Osteoblast (primary cell): ENCODE measurements around the gene SAA1. TPM values are rescaled to one million over a fixed set of nuclear protein-coding genes. Genes with fewer than 3 reads are reported as not detected.
A peak's percentile ranks its signal among the peaks of the same experiment; 100 is the strongest.

ENCODE experiments used
- DNase-seq: peaks from one replicate; pipeline ENCODE4 v3.0.0; 2011; ENCODE audit warnings: low spot score, mixed read lengths; ENCODE audit not compliant: insufficient read length; ENCODE audit errors: missing footprints
- H2AFZ ChIP-seq: 2 replicates; pipeline ENCODE4 v1.6.0; 2011; ENCODE audit warnings: mild to moderate bottlenecking, low read length
- H3K27ac ChIP-seq: 2 replicates; pipeline ENCODE4 v1.5.1; 2011; ENCODE audit warnings: mild to moderate bottlenecking, low read depth, low read length, moderate library complexity
- H3K27me3 ChIP-seq: 2 replicates; pipeline ENCODE4 v1.6.0; 2012; ENCODE audit warnings: mild to moderate bottlenecking, control low read depth, inconsistent platforms, low read length, moderate library complexity; ENCODE audit not compliant: insufficient read depth
- H3K36me3 ChIP-seq: 2 replicates; pipeline ENCODE4 v1.5.1; 2011; ENCODE audit warnings: mild to moderate bottlenecking, low read length, control low read depth, moderate library complexity; ENCODE audit not compliant: insufficient read depth
- H3K4me1 ChIP-seq: 2 replicates; pipeline ENCODE4 v1.5.1; 2011; ENCODE audit warnings: mild to moderate bottlenecking, low read length, control low read depth, moderate library complexity; ENCODE audit not compliant: insufficient read depth
- H3K4me2 ChIP-seq: 2 replicates; pipeline ENCODE4 v1.6.0; 2011; ENCODE audit warnings: mild to moderate bottlenecking, low read length; ENCODE audit not compliant: insufficient read depth
- H3K4me3 ChIP-seq: fragments of 200-600 bp; sonication (generic); 3 replicates; pipeline ENCODE4 v1.5.1; 2012; ENCODE audit warnings: mild to moderate bottlenecking, low read length, inconsistent platforms; ENCODE audit not compliant: insufficient read depth
- H3K79me2 ChIP-seq: 2 replicates; pipeline ENCODE4 v1.6.0; 2012; ENCODE audit warnings: mild to moderate bottlenecking, low read length, control low read depth, inconsistent platforms; ENCODE audit not compliant: insufficient read depth
- H3K9me3 ChIP-seq: 2 replicates; pipeline ENCODE4 v1.5.1; 2011; ENCODE audit warnings: low read depth, low read length, control low read depth
- H4K20me1 ChIP-seq: 2 replicates; pipeline ENCODE4 v1.6.0; 2012; ENCODE audit warnings: mild to moderate bottlenecking, low read length, control low read depth; ENCODE audit not compliant: insufficient read depth
- total RNA-seq: library from RNA; depleted of rRNA; stranded (reverse); fragments of >200 nt; gene quantifications from 2 replicates; pipeline ENCODE4 v1.2.3, GENCODE V29; 2012
- TF ChIP-seq, protein P1 (sequence below): IDR thresholded peaks from 2 replicates; pipeline ENCODE4 v1.5.1; 2011; ENCODE audit warnings: mild to moderate bottlenecking, low read depth, low read length, moderate library complexity; ENCODE audit errors: extremely low read depth

Gene SAA1
- total RNA-seq, 1 donor, result not detected

DNA sequence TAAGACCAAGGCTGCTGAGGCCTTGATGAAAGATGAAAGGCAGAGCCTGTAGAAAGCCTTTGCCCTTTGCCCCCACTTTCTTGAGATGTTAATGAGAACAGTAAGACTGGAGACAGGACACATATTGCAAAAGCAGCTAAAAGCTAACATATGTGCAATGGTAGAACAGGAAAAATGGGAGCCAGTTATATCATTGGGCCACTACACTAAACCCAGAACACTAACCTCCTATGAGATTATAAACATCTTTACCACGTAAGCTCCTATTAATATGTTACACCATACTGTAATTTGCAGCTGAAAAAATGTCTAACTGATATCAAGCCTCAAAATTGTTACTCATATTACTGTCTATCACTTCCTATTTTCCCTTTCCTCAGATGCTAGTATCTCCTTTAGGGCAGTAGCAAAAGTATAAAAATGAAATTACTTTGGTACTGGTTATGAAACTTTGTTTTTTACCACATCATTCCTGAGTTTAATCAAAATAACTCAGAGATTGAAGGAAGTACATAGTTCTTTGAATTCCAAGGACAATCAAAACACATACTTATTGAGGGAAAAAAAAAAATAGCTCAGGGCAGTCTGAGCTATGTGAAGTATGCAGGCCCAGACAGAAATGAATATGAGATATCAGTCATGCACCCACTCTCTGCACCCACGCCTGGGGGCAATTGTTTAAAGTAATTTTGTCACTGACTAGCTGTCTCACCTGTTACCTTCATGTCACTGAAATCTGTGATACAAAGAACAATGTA, 46.8 kb downstream of the SAA1 start:
- Histone ChIP-seq H3K4me1 (peaks cover 28% of the 10 kb centered on the region), H3K27me3 (no peaks in the 10 kb centered on the region), H4K20me1 (no peaks in the 10 kb centered on the region), H3K27ac (peak overlapping the region; percentile 89), H3K36me3 (peaks cover 27% of the 10 kb centered on the region), H2AFZ (peak overlapping the region; percentile 40), H3K4me2 (peak overlapping the region; percentile 71), H3K4me3 (peak overlapping the region; percentile 36), H3K79me2 (peaks cover 33% of the 10 kb centered on the region), H3K9me3 (no peaks in the 10 kb centered on the region)
- TF ChIP-seq, protein P1, sequence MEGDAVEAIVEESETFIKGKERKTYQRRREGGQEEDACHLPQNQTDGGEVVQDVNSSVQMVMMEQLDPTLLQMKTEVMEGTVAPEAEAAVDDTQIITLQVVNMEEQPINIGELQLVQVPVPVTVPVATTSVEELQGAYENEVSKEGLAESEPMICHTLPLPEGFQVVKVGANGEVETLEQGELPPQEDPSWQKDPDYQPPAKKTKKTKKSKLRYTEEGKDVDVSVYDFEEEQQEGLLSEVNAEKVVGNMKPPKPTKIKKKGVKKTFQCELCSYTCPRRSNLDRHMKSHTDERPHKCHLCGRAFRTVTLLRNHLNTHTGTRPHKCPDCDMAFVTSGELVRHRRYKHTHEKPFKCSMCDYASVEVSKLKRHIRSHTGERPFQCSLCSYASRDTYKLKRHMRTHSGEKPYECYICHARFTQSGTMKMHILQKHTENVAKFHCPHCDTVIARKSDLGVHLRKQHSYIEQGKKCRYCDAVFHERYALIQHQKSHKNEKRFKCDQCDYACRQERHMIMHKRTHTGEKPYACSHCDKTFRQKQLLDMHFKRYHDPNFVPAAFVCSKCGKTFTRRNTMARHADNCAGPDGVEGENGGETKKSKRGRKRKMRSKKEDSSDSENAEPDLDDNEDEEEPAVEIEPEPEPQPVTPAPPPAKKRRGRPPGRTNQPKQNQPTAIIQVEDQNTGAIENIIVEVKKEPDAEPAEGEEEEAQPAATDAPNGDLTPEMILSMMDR, result no peak
- peak; percentile 54 for DNase-seq

DNA sequence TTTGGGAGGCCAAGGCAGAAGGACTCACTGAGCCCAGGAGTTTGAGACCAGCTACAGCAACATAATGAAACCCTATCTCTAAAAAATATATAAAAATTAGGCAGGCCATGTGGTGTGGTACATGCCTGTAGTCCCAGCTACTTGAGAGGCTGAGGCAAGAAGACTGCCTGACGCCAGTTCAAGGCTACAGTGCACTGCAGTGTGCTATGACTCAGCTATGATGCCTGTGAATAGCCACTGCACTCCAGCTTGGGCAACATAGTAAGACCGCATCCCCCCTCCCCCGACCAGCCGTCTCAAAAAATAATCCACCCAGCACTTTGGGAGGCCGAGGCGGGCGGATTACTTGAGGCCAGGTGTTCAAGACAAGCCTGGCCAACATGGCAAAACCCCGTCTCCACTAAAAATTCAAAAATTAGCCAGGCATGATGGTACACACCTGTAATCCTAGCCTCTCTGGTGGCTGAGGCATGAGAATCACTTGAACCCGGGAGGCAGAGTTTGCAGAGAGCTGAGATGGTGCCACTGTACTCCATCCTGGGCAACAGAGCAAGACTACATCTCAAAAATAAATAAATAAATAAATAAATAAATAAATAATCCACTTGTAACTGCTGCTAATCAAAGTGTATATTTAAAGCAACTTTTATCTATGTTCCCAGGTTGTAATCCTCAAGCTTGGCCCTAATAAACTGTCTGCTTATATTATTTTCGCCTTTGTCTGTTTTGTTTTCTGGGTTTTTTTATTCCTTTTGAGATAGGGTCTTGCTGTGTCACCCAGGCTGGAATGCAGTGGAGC, 48.1 kb downstream of the SAA1 start:
- TF ChIP-seq, protein P1, result no peak

DNA sequence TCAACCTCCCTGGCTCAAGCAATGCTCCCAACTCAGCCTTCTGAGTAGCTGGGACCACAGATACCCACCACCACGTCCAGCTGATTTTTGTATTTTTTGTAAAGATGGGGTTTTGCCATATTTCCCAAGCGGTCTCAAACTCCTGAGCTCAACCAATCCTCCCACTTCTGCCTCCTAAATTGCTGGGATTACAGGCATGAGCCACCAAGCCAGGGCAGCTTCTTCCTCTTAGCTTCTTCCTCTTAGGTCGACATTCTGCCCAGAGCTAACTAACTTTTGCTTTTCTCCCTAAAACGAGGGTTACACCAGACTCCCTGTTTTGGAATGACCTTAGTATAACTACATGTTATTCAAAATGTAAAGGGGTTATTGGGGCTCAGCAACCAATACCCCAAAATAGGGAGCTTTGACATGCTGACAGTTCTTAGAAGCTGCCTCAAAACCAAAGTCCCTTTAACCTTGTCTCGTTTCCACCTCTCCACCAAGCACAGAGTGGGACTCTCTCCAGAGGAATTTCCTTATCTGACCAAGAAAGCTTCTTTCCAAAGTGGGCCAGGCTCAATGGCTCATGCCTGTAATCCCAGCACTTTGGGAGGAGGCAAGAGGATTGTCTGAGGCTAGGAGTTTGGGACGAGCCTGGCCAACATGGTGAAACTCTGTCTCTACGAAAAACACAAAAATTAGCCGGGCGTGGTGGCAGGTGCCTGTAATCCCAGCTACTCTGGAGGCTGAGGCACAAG, 48.9 kb downstream of the SAA1 start:
- Histone ChIP-seq H3K79me2 (peaks cover 54% of the 10 kb centered on the region), H3K4me2 (no peak overlapping the region), H3K27ac (no peak overlapping the region)

More for the DNA sequence above, 48.1 kb downstream of the SAA1 start:
- no peak for DNase-seq
- Histone ChIP-seq H3K4me2 (no peak overlapping the region), H3K79me2 (peaks cover 46% of the 10 kb centered on the region), H2AFZ (no peak overlapping the region), H3K4me1 (peaks cover 28% of the 10 kb centered on the region), H3K27ac (no peak overlapping the region), H3K4me3 (no peak overlapping the region), H3K9me3 (no peaks in the 10 kb centered on the region), H3K27me3 (no peaks in the 10 kb centered on the region), H4K20me1 (no peaks in the 10 kb centered on the region), H3K36me3 (peaks cover 19% of the 10 kb centered on the region)

More for the DNA sequence above, 48.9 kb downstream of the SAA1 start:
- Histone ChIP-seq H3K4me1 (peaks cover 30% of the 10 kb centered on the region), H2AFZ (no peak overlapping the region), H3K36me3 (peaks cover 13% of the 10 kb centered on the region), H3K4me3 (no peak overlapping the region), H3K27me3 (no peaks in the 10 kb centered on the region), H4K20me1 (no peaks in the 10 kb centered on the region), H3K9me3 (no peaks in the 10 kb centered on the region)
- DNase-seq, result no peak
- TF ChIP-seq, protein P1, result no peak
